Measurements from ENCODE around the gene STON2. TPM values are rescaled to one million over a fixed set of nuclear protein-coding genes. Genes with fewer than 3 reads are reported as not detected.
"Not testable (repeated sequence)": the region's sequence is repeated elsewhere in the genome, so short reads cannot be mapped to it uniquely, and the experiment has no call there.

STON2 gene
- total RNA-seq, 1 experiment from 2014 or later, result 12.3 TPM

DNA sequence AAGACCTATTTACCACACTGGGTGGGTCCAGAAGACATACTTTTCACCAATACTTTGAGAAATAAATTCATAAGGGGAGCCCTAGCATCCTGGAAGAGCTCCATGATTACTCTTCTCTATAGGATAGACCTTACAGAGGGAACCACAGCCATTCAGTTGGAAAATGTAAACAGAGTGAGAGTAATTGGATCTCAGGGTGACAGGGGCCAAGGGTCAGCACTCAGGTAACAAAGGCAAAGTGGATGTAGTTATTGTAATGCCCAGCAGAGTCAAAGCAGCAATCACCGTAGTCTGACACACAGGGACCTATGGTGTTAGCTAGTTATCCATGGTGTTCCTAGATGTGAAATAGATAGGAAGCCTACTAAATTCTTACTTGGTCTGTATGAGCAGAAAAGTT lies 168.6 kb downstream of the STON2 start:
- intact Hi-C loops (cut with micrococcal nuclease), result no loop called here
- POLR2A ChIA-PET (ENCODE audit: unreplicated experiment), result interaction anchor here (0.6 kb wide), 1 partner anchor 11 kb away, joined by 3 read pairs; the partner anchor contains the start of gene GTF2A1
- BruUV-seq (replicated peaks), result no TSS peak

DNA sequence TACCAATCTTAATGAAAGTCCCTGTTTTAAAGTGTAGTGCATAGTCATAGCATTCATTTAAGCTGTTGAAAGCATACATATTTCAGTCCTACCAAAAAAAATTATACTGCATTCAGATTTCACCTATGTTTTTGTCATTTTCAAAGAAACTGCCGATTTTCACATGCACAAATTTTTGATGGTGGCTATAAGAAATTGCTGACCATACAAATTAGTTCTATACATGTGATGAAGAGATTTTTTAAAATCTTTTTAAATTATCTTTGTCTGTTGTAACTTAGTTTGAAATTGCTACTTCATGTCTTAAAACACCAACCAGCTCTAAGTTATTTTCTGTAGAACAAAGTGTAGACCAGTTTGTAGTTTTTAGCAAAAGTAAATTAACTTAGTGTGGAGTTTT lies 175.9 kb downstream of the STON2 start:
- no peaks in the 10 kb centered on the region for H3K9me2 ChIP-seq (replicated peaks; ENCODE audit: low read length)
- no peak overlapping the region for H3K4me2 ChIP-seq (ENCODE audit: low read length)
- peaks cover 10% of the 10 kb centered on the region for H3K4me1 ChIP-seq (ENCODE audit: insufficient read depth, low read length)
- no peaks in the 10 kb centered on the region for H3K9me3 ChIP-seq (ENCODE audit: low read length)
- no peak overlapping the region for H3K27ac ChIP-seq (ENCODE audit: low read length)
- ATAC-seq, result no peak
- peaks cover 11% of the 10 kb centered on the region for H3K79me2 ChIP-seq (ENCODE audit: low read length)
- no peak for DNase-seq
- H3K36me3 ChIP-seq (ENCODE audit: low read depth, low read length), result no peaks in the 10 kb centered on the region
- H3K4me3 ChIP-seq (ENCODE audit: low read length), result no peak overlapping the region
- intact Hi-C loops (cut with micrococcal nuclease), result no loop called here
- ChIA-PET POLR2A (ENCODE audit: unreplicated experiment) (no interaction called here), CTCF (no interaction called here)
- no peaks in the 10 kb centered on the region for H3F3A ChIP-seq (ENCODE audit: low read length, unreplicated experiment)
- no peaks in the 10 kb centered on the region for H3K27me3 ChIP-seq (ENCODE audit: low read length)
- H4K20me1 ChIP-seq (ENCODE audit: low read length), result no peaks in the 10 kb centered on the region
- no peak overlapping the region for H3K9ac ChIP-seq (ENCODE audit: low read length)
- no TSS peak for BruUV-seq (replicated peaks)
- H2AFZ ChIP-seq (ENCODE audit: low read length), result no peak overlapping the region
- TF ChIP-seq, protein P1, sequence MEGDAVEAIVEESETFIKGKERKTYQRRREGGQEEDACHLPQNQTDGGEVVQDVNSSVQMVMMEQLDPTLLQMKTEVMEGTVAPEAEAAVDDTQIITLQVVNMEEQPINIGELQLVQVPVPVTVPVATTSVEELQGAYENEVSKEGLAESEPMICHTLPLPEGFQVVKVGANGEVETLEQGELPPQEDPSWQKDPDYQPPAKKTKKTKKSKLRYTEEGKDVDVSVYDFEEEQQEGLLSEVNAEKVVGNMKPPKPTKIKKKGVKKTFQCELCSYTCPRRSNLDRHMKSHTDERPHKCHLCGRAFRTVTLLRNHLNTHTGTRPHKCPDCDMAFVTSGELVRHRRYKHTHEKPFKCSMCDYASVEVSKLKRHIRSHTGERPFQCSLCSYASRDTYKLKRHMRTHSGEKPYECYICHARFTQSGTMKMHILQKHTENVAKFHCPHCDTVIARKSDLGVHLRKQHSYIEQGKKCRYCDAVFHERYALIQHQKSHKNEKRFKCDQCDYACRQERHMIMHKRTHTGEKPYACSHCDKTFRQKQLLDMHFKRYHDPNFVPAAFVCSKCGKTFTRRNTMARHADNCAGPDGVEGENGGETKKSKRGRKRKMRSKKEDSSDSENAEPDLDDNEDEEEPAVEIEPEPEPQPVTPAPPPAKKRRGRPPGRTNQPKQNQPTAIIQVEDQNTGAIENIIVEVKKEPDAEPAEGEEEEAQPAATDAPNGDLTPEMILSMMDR (conservative IDR thresholded peaks at IDR 0.05; ENCODE audit: low read depth, low read length), result no peak
- TF ChIP-seq EZH2phosphoT487 (IDR thresholded peaks at IDR 0.05; ENCODE audit: borderline replicate concordance, low read length) (no peak), EZH2 (IDR thresholded peaks at IDR 0.05; ENCODE audit: low read length, unreplicated experiment) (no peak)

More for the DNA sequence above, 168.6 kb downstream of the STON2 start:
- Histone ChIP-seq H2AFZ (ENCODE audit: low read length) (no peak overlapping the region), H3K9me2 (replicated peaks; ENCODE audit: low read length) (no peaks in the 10 kb centered on the region), H3K27me3 (ENCODE audit: low read length) (no peaks in the 10 kb centered on the region), H3K79me2 (ENCODE audit: low read length) (no peaks in the 10 kb centered on the region), H3K4me2 (ENCODE audit: low read length) (no peak overlapping the region), H3F3A (ENCODE audit: low read length, unreplicated experiment) (no peaks in the 10 kb centered on the region), H3K4me3 (ENCODE audit: low read length) (no peak overlapping the region), H3K9me3 (ENCODE audit: low read length) (no peaks in the 10 kb centered on the region), H3K27ac (ENCODE audit: low read length) (no peak overlapping the region), H4K20me1 (ENCODE audit: low read length) (no peaks in the 10 kb centered on the region), H3K36me3 (ENCODE audit: low read depth, low read length) (no peaks in the 10 kb centered on the region), H3K9ac (ENCODE audit: low read length) (no peak overlapping the region), H3K4me1 (ENCODE audit: insufficient read depth, low read length) (peaks cover 7% of the 10 kb centered on the region)
- ATAC-seq, result no peak
- no peak for TF ChIP-seq EZH2 (IDR thresholded peaks at IDR 0.05; ENCODE audit: low read length, unreplicated experiment)
- no peak for TF ChIP-seq EZH2phosphoT487 (IDR thresholded peaks at IDR 0.05; ENCODE audit: borderline replicate concordance, low read length)
- TF ChIP-seq, protein P1 (conservative IDR thresholded peaks at IDR 0.05; ENCODE audit: low read depth, low read length), result no peak
- CTCF ChIA-PET, result no interaction called here
- no peak for DNase-seq

DNA sequence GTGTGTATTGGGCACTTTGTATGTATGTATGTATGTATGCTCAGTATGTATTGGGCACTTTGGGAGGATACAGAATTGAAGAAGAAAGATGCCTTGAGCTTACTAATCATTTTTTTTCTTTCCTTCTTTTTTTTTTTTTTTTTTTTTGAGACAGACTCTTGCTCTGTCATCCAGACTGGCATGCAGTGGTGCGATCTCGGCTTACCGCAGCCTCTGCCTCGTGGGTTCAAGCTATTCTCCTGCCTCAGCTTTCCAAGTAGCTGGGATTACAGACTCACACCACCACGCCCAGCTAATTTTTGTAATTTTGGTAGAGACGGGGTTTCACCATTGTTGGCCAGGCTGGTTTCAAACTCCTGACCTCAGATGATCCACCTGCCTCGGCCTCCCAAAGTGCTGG lies 176.3 kb downstream of the STON2 start:
- DNase-seq; H3K9me3 ChIP-seq (ENCODE audit: low read length); H4K20me1 ChIP-seq (ENCODE audit: low read length); H2AFZ ChIP-seq (ENCODE audit: low read length); ATAC-seq; H3K4me2 ChIP-seq (ENCODE audit: low read length); CTCF ChIA-PET; H3K9me2 ChIP-seq (replicated peaks; ENCODE audit: low read length); H3K27ac ChIP-seq (ENCODE audit: low read length); H3K4me1 ChIP-seq (ENCODE audit: insufficient read depth, low read length); H3K36me3 ChIP-seq (ENCODE audit: low read depth, low read length); H3K9ac ChIP-seq (ENCODE audit: low read length); H3K27me3 ChIP-seq (ENCODE audit: low read length); H3K4me3 ChIP-seq (ENCODE audit: low read length); H3F3A ChIP-seq (ENCODE audit: low read length, unreplicated experiment); intact Hi-C loops (cut with micrococcal nuclease); POLR2A ChIA-PET (ENCODE audit: unreplicated experiment); BruUV-seq (replicated peaks): not testable (repeated sequence)
- peaks cover 16% of the 10 kb centered on the region for H3K79me2 ChIP-seq (ENCODE audit: low read length)
